BLaER1 treated with 17β-estradiol and CSF1 and Interleukin-3, amounts not matched to agents 10 nM and 100 nM (cell line): ENCODE measurements around the gene RAB7B.

Experiments used
- H3K27ac ChIP-seq, 11 experiments: shearing (Covaris generic); formaldehyde crosslinking; 2 replicates each; pipeline ENCODE4 v1.8.1; 2022
- H3K27me3 ChIP-seq, 11 experiments: shearing (Covaris generic); formaldehyde crosslinking; 2 replicates each; pipeline ENCODE4 v1.8.1; 2022
- H3K36me3 ChIP-seq, 11 experiments: shearing (Covaris generic); formaldehyde crosslinking; 2 replicates each; pipeline ENCODE4 v1.8.1; 2022
- H3K4me1 ChIP-seq, 10 experiments: shearing (Covaris generic); formaldehyde crosslinking; 2 replicates each; pipeline ENCODE4 v1.8.1; 2022
- H3K4me2 ChIP-seq, 11 experiments: shearing (Covaris generic); formaldehyde crosslinking; 2 replicates each; pipeline ENCODE4 v1.8.1; 2022
- H3K4me3 ChIP-seq, 10 experiments: shearing (Covaris generic); formaldehyde crosslinking; 2 replicates each; pipeline ENCODE4 v1.8.1; 2022
- H3K9ac ChIP-seq, 11 experiments: shearing (Covaris generic); formaldehyde crosslinking; 2 replicates each; pipeline ENCODE4 v1.8.1; 2022
- H3K9me3 ChIP-seq, 11 experiments: shearing (Covaris generic); formaldehyde crosslinking; replicated peaks in 1 of 11; 2 replicates each; pipeline ENCODE4 v1.8.1; 2022
- H4K20me1 ChIP-seq, 11 experiments: shearing (Covaris generic); formaldehyde crosslinking; 2 replicates each; pipeline ENCODE4 v1.8.1; 2022
- Cebpa-rat ChIP-seq, 11 experiments: shearing (Covaris generic); IDR thresholded peaks; 2 replicates each; pipeline ENCODE4 v1.8.1; 2022

RAB7B gene

GRCh38 chr1:205994346-205994745 is 8.8 kb downstream of the RAB7B start:
- H3K27me3 ChIP-seq: no peaks in the 10 kb centered on the region
- H4K20me1 ChIP-seq: peaks cover 0 to 41% (median 0%) of the 10 kb centered on the region in 11 experiments; a peak in 4 of 22 replicates
- H3K4me1 ChIP-seq: peaks cover 3 to 71% (median 25%) of the 10 kb centered on the region in 10 experiments; a peak in 18 of 20 replicates
- H3K9ac ChIP-seq: no peak overlapping the region
- H3K4me3 ChIP-seq: no peak overlapping the region
- H3K27ac ChIP-seq: no peak overlapping the region
- TF ChIP-seq Cebpa-rat (IDR thresholded peaks at IDR 0.05): no peak
- H3K9me3 ChIP-seq: peaks cover 4 to 26% (median 15%) of the 10 kb centered on the region in 11 experiments; a peak in 20 of 22 replicates
- peaks cover 0 to 85% (median 0%) of the 10 kb centered on the region in 11 experiments; a peak in 9 of 22 replicates for H3K36me3 ChIP-seq
- H3K4me2 ChIP-seq: peak overlapping the region in 1 of 11 experiments; percentile 17; a peak in 1 of 22 replicates

DNA sequence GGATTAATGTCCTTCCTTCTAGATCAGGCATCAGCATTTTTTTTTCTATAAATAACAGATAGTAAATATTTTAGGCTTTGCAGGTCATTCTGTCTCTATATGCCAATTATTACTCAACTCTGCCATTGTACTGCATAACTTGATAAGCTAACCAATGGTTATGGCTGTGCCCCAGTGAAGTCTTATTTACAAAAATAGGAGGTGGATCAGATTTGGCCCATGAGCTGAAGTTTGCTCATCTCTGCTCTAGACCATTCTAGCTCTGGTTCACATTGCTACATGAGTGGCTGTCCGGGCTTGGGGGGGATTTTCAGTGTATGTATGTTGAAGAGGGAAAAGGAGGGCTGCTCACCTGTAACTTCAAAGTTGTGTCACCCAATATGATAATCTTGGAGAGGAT is 10.1 kb downstream of the RAB7B start:
- Histone ChIP-seq H3K4me1 (peaks cover 14 to 73% (median 38%) of the 10 kb centered on the region in 10 experiments; a peak in 18 of 20 replicates), H3K9me3 (peaks cover 4 to 21% (median 15%) of the 10 kb centered on the region in 11 experiments; a peak in 20 of 22 replicates)

DNA sequence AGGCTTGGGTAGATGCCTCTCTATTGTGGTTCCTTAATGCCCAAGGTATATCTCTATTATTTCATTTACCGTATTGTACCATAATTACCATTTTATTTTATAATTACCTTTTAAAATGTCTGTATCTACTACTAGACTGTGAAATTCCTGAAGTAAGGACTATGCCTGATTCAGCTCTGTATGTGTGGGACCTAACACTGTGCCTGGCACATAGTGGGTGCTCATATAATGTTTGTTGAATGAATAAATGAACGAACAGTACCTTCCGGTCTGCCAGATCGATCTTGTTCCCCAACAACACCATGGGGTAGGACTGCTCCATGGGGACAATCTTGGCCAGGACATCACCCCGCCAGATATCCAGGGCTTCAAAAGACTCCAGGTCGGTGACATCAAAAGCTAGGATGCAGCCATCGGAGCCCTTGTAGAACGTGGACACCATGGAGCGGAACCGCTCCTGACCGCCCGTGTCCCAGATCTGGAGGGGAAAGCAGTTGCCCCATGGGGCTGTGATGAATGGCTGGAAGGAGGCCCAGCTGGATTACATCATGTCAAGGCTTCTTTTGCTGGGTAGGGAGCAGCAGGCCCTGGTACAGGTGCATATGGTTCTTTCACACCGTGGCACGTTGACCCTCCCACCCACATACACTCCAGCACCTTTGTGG is 10.8 kb downstream of the RAB7B start:
- H3K9ac ChIP-seq: no peak overlapping the region
- TF ChIP-seq Cebpa-rat (IDR thresholded peaks at IDR 0.05): no peak
- H3K4me2 ChIP-seq: peak overlapping the region in 3 of 11 experiments; percentile 53 to 70 (median 53); a peak in 6 of 22 replicates
- peaks cover 4 to 14% (median 12%) of the 10 kb centered on the region in 11 experiments; a peak in 20 of 22 replicates for H3K9me3 ChIP-seq
- H3K27me3 ChIP-seq: no peaks in the 10 kb centered on the region
- peaks cover 0 to 85% (median 0%) of the 10 kb centered on the region in 11 experiments; a peak in 9 of 22 replicates for H3K36me3 ChIP-seq
- no peak overlapping the region for H3K27ac ChIP-seq
- H3K4me1 ChIP-seq: peaks cover 20 to 66% (median 40%) of the 10 kb centered on the region in 10 experiments
- no peak overlapping the region for H3K4me3 ChIP-seq
- H4K20me1 ChIP-seq: peaks cover 0 to 40% (median 0%) of the 10 kb centered on the region in 11 experiments; a peak in 4 of 22 replicates

More for the DNA sequence above, 10.1 kb downstream of the RAB7B start:
- Histone ChIP-seq H3K27ac (no peak overlapping the region), H3K4me2 (peak overlapping the region in 1 of 11 experiments; percentile 70; a peak in 1 of 22 replicates), H3K4me3 (no peak overlapping the region), H4K20me1 (peaks cover 0 to 46% (median 0%) of the 10 kb centered on the region in 11 experiments; a peak in 4 of 22 replicates), H3K27me3 (no peaks in the 10 kb centered on the region), H3K9ac (no peak overlapping the region), H3K36me3 (peaks cover 0 to 85% (median 0%) of the 10 kb centered on the region in 11 experiments; a peak in 9 of 22 replicates)
- TF ChIP-seq Cebpa-rat (IDR thresholded peaks at IDR 0.05): no peak

GRCh38 chr1:205991237-205991636 is 12.0 kb downstream of the RAB7B start:
- Histone ChIP-seq H3K4me1 (peaks cover 28 to 69% (median 45%) of the 10 kb centered on the region in 10 experiments), H3K27ac (0 out of 22 replicates have a peak overlapping the region, but pooled peaks of 1 of the 11 experiments have one; percentile 5), H3K4me2 (peak overlapping the region in 7 of 11 experiments; percentile 1 to 70 (median 53); a peak in 12 of 22 replicates), H3K36me3 (peaks cover 0 to 85% (median 0%) of the 10 kb centered on the region in 11 experiments; a peak in 9 of 22 replicates), H3K9ac (no peak overlapping the region), H3K9me3 (peaks cover under 1 to 3% (median 2%) of the 10 kb centered on the region in 11 experiments; a peak in 17 of 22 replicates), H4K20me1 (peaks cover 0 to 42% (median 0%) of the 10 kb centered on the region in 11 experiments; a peak in 4 of 22 replicates), H3K4me3 (no peak overlapping the region; a peak in 1 of 20 replicates), H3K27me3 (no peaks in the 10 kb centered on the region)
- no peak for TF ChIP-seq Cebpa-rat (IDR thresholded peaks at IDR 0.05)

DNA sequence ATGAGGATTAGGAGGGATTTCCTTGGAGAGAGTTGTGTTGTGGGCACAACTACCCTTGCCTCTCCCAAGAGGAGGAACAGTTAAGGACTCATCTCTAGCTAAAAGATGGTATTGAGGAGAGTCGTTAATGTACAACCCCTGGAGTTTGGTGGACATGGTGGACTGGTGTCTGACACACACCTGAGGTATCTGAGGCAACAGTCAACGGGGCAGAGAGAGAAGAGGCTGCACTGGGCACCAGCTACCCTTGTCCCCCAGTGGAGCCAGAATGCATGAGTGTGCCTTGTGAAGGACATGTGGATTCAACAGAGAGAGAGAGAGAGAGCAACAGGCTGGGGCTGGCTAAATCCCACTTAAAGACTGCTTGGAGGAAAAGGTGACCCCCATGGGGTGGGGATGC is 13.0 kb downstream of the RAB7B start:
- Histone ChIP-seq H3K27ac (no peak overlapping the region), H3K9me3 (no peaks in the 10 kb centered on the region; a peak in 1 of 22 replicates), H3K27me3 (no peaks in the 10 kb centered on the region), H3K4me2 (peak overlapping the region in 6 of 11 experiments; percentile 5 to 70 (median 53); a peak in 10 of 22 replicates), H3K36me3 (peaks cover 0 to 93% (median 0%) of the 10 kb centered on the region in 11 experiments; a peak in 9 of 22 replicates), H3K4me3 (no peak overlapping the region), H4K20me1 (peaks cover 0 to 44% (median 0%) of the 10 kb centered on the region in 11 experiments; a peak in 4 of 22 replicates), H3K4me1 (peaks cover 28 to 69% (median 47%) of the 10 kb centered on the region in 10 experiments), H3K9ac (no peak overlapping the region)
- no peak for TF ChIP-seq Cebpa-rat (IDR thresholded peaks at IDR 0.05)

DNA sequence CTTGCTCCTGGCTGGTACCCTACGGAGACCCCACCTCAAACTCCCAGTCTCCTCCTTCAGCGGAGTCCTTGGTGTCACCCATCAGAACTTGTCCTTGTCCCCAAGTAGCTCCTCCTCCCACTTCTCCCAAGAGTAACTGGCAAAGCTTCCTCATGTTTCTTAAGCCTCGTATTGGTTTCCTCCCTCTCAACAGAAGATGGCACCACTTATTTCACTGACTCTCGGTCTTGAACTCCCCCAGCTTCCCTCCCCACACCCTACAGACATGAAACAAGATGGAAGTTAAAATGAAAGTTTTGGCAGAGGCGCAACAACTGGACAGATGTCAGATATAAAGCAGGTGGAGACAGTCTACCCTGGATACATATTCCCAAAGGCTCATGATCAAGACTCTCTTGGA is 13.4 kb downstream of the RAB7B start:
- TF ChIP-seq Cebpa-rat (IDR thresholded peaks at IDR 0.05): no peak
- Histone ChIP-seq H3K4me1 (peaks cover 28 to 74% (median 49%) of the 10 kb centered on the region in 10 experiments), H4K20me1 (peaks cover 0 to 46% (median 0%) of the 10 kb centered on the region in 11 experiments; a peak in 4 of 22 replicates), H3K36me3 (peaks cover 0 to 97% (median 0%) of the 10 kb centered on the region in 11 experiments; a peak in 9 of 22 replicates), H3K9me3 (no peaks in the 10 kb centered on the region; a peak in 1 of 22 replicates), H3K27ac (0 out of 22 replicates have a peak overlapping the region, but pooled peaks of 1 of the 11 experiments have one; percentile 9), H3K9ac (no peak overlapping the region), H3K4me2 (peak overlapping the region in 9 of 11 experiments; percentile 18 to 70 (median 46); a peak in 13 of 22 replicates), H3K27me3 (no peaks in the 10 kb centered on the region), H3K4me3 (no peak overlapping the region)

- Histone ChIP-seq H3K4me2 (peak overlapping the region in 7 of 11 experiments; percentile 18 to 70 (median 53); a peak in 10 of 22 replicates), H3K27ac (no peak overlapping the region), H3K9me3 (no peaks in the 10 kb centered on the region; a peak in 1 of 22 replicates), H3K4me3 (no peak overlapping the region), H3K4me1 (peaks cover 32 to 84% (median 60%) of the 10 kb centered on the region in 10 experiments), H3K27me3 (no peaks in the 10 kb centered on the region), H3K9ac (no peak overlapping the region), H4K20me1 (peaks cover 0 to 45% (median 0%) of the 10 kb centered on the region in 11 experiments; a peak in 4 of 22 replicates), H3K36me3 (peaks cover 0 to 96% (median 0%) of the 10 kb centered on the region in 11 experiments; a peak in 9 of 22 replicates)
- no peak for TF ChIP-seq Cebpa-rat (IDR thresholded peaks at IDR 0.05)
These were observed 14.6 kb downstream of the RAB7B start for GRCh38 chr1:205988585-205988995.

GRCh38 chr1:205986861-205987260 is 16.3 kb downstream of the RAB7B start:
- H4K20me1 ChIP-seq: peaks cover 0 to 57% (median 0%) of the 10 kb centered on the region in 11 experiments; a peak in 4 of 22 replicates
- H3K4me3 ChIP-seq: no peak overlapping the region
- no peaks in the 10 kb centered on the region; a peak in 1 of 22 replicates for H3K9me3 ChIP-seq
- H3K27ac ChIP-seq: no peak overlapping the region; a peak in 2 of 22 replicates
- H3K4me1 ChIP-seq: peaks cover 32 to 78% (median 55%) of the 10 kb centered on the region in 10 experiments
- no peak for TF ChIP-seq Cebpa-rat (IDR thresholded peaks at IDR 0.05)
- H3K9ac ChIP-seq: peak overlapping the region in 2 of 11 experiments; percentile 2 to 12; a peak in 2 of 22 replicates
- H3K27me3 ChIP-seq: no peaks in the 10 kb centered on the region
- peaks cover 0 to 96% (median 0%) of the 10 kb centered on the region in 11 experiments; a peak in 6 of 22 replicates for H3K36me3 ChIP-seq
- H3K4me2 ChIP-seq: peak overlapping the region in 9 of 11 experiments; percentile 5 to 30 (median 14); a peak in 6 of 22 replicates
